Activated CD4-positive, alpha-beta T cell treated with anti-CD3 and anti-CD28 coated beads, Interleukin-2, amount 50 U/mL, for 1 hour (primary cell): Measurements from ENCODE around the gene EP300.

Experiments used
- DNase-seq: peaks from one replicate; pipeline ENCODE4 v3.0.0-alpha.2; 2020

EP300 gene

DNA sequence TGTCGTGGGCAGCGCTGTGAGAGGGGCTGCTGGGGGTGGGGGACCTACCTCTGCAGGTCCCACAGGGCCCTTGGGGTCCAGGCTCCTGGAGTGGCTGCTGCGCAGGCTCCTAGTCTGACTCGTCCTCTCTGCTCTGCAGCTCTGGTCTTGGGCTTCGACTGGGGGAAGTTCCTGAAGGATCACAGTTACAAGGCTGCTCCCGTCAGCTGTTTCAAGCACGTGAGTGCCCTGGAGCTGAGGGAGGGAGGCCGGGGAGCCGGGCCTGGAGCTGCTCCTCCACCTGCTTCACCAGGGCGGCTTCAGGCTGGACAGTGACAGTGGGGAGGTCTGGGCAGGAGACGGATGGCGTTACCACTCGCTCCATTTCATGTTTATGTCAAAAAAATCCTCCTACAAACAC is 124.6 kb downstream of the EP300 start:
- no peak for DNase-seq

DNA sequence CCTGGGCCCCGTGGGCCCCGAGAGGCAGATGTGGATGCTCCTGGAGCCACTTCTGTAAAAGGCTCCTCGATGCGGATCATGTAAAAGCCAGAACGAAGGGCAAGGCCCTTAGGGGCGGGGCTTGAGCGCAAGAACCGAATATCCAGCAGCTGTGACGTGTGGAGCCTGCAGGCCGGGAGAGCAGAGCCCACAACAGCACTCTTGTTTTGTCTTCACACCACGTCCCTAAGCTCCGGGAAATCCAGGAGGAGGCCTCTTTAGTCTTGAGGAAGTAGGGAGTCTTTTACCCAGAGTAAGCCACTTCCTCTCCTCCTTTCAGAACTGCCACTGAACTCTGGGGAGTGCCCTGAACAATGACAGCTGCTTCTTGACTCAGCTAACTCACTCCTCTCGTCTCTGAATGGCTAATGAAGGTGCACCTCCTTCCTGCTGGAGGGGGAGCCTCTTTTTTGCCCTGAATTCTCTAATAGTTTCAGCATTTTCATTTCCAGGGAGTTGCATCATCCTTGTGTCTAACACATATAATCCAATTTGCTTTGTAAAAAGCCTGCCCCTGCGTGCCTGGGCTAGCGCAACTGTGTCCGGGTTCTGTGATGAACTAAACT is 125.3 kb downstream of the EP300 start:
- peak; percentile 23 for DNase-seq

DNA sequence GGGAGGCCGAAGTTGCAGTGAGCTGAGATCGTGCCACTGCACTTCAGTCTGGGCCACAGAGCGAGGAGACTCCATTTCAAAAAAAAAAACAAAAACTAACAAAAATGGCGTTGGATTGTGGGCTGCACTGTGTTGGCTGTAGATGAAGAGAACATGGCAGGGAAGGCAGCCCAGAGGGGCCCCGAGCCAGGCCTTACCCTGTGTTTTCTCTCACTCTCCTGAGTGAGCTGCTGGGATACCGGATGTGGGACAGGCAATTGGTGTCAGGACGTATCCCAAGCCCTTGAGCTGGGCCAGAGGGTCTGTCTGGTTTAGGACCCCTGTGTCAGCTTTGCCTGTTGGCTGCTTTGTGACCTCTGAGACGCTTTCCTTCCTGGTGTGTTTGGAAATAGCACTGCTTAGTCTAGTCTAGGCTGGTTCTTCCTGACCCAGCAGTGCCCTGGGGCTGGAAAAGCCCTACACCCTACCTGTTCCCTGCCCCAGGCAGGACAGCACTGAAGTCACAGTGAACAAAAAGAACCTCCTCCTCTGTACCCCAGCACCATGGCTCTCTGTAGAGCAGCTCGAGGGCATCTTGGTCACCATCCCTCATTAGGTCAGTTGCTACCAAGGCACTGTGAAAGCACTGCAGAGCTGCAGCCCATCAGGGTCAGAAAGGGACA is 130.6 kb downstream of the EP300 start:
- no peak for DNase-seq

DNA sequence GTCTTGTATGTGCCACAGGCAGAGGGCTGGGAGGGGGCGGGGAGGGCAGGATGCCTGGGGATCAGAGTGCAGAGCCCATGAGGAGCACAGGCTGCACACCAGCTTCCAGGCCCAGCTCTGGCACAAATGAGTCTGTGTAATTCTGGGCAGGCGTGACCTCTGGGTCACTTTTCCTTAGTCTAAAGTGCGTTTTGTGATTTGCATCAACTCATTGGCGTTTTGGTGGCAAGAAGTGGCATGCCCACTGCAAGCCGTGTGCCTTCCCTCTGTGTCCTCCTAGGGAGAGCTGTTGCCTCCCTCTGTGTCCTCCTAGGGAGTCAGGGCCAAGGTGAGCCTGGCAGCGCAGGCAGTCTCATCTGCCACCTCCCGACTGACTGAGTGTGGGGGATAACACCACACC is 131.1 kb downstream of the EP300 start:
- DNase-seq = no peak

DNA sequence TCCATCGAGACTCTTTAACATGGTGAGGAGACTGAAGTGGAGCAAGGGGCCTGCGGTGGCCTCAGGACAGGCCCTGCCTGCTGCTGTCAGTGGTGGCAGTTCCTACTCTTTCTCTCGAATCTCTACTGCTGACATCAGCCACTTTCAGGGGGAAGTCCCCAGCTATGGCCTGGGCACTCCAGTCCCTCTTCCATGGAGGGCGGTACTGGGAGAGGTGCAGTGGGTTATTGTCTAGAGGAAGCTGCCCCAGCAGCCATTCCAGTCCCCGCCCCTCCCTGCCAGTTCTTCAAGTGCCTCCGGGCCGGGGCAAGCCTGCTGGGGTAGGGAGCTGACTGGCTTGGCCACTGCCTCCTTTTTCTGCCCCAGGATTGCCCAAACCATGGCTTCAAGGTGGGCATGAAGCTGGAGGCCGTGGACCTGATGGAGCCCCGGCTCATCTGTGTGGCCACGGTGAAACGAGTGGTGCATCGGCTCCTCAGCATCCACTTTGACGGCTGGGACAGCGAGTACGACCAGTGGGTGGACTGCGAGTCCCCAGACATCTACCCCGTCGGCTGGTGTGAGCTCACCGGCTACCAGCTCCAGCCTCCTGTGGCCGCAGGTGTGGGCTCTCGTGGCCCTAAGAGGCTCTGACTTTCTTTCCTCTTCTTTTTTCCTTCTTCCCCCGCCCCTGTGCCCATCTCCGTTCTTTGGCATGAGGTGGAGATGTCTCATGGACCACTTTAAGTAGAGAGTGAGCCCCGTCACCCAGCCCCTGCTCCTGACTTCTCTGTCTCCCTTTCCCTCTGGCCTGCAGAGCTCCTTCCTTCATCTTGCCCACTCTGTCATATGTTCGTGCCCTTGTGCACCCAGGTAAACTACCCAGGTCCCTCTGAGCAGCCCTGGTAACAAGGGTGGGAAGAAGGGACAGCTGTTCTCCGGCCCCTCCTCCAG is 134.6 kb downstream of the EP300 start:
- DNase-seq = no peak

DNA sequence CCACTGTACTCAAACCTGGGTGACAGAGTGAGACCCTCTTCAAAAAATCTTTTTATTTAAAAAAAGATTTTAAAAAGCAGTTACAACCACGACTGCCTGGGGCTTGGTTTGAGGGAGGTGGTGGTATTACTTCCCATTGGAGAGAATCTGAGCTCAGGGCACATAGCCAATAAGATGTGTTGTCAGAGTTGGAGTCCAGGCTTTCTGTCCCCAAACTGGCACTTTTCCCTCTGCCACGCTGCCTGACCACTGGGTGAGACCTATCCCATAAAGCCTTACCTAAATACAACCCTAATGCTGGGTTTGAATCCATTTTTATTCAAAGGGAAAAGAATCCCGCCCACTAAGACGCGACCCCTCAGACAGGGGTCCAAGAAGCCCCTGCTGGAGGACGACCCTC is 136.8 kb downstream of the EP300 start:
- DNase-seq = no peak
